ENCODE data around the gene MAN2A2. TPM values are rescaled to one million over a fixed set of nuclear protein-coding genes. Genes with fewer than 3 reads are reported as not detected.

The MAN2A2 gene
- total RNA-seq, 1 donor from 2014 or later, result 133 TPM

GRCh38 chr15:90891346-90891949 is 11.7 kb upstream of the MAN2A2 start:
- ChIA-PET CTCF (no interaction called here), POLR2A (no interaction called here)
- no peak for DNase-seq
- ATAC-seq (ENCODE audit: low read depth), result no peak
- no peak overlapping the region for H3K4me3 Mint-ChIP-seq
- intact Hi-C loops (cut with micrococcal nuclease), result no loop called here
- no peaks in the 10 kb centered on the region for H3K27me3 Mint-ChIP-seq
- TF ChIP-seq CTCF (IDR thresholded peaks at IDR 0.05), result no peak
- H3K4me1 Mint-ChIP-seq, result peaks cover 13% of the 10 kb centered on the region
- no peak overlapping the region for H3K27ac Mint-ChIP-seq
- no peaks in the 10 kb centered on the region for H3K9me3 Mint-ChIP-seq
- peaks cover 35% of the 10 kb centered on the region for H3K36me3 Mint-ChIP-seq (ENCODE audit: low read depth)

GRCh38 chr15:90892023-90892422 is 11.1 kb upstream of the MAN2A2 start:
- DNase-seq, result no peak

DNA sequence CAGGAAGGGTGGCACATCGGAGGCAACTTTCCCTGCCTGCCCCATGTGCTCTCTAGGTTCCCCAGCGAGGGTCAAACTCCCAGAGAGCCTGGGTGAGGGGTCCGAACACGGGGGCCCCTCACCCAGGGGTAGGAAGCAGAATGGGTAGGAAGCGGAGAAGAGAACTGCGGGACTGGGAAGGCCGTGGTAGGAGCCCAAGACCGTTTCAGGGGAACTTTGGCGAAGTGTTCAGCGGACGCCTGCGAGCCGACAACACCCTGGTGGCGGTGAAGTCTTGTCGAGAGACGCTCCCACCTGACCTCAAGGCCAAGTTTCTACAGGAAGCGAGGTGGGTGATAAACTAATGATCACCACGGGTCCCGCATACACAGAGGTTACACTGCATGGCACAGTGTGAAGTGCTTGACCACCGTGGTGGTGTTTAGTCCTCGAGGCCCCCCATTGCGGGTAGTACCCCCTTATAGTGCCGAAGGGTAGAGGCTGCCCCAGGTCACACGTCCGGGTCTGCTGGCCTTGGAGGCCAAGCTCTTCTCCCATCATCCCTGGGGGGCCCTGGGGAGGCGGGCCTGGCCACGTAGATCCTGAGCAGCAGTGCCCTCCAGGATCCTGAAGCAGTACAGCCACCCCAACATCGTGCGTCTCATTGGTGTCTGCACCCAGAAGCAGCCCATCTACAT is 10.5 kb upstream of the MAN2A2 start:
- H3K36me3 Mint-ChIP-seq (ENCODE audit: low read depth), result peaks cover 32% of the 10 kb centered on the region
- H3K9me3 Mint-ChIP-seq, result no peaks in the 10 kb centered on the region
- ChIA-PET POLR2A (no interaction called here), CTCF (no interaction called here)
- intact Hi-C loops (cut with micrococcal nuclease), result no loop called here
- TF ChIP-seq CTCF (IDR thresholded peaks at IDR 0.05), result no peak
- H3K27ac Mint-ChIP-seq, result no peak overlapping the region
- no peak overlapping the region for H3K4me3 Mint-ChIP-seq
- ATAC-seq (ENCODE audit: low read depth), result no peak
- no peak for DNase-seq
- H3K4me1 Mint-ChIP-seq, result peaks cover 23% of the 10 kb centered on the region
- H3K27me3 Mint-ChIP-seq, result no peaks in the 10 kb centered on the region

More at GRCh38 chr15:90892023-90892422, 11.1 kb upstream of the MAN2A2 start:
- Mint-ChIP-seq H3K27ac (no peak overlapping the region), H3K36me3 (ENCODE audit: low read depth) (peaks cover 35% of the 10 kb centered on the region), H3K27me3 (no peaks in the 10 kb centered on the region), H3K9me3 (no peaks in the 10 kb centered on the region), H3K4me1 (peaks cover 18% of the 10 kb centered on the region), H3K4me3 (no peak overlapping the region)
- ATAC-seq (ENCODE audit: low read depth), result no peak
- POLR2A ChIA-PET, result no interaction called here
- CTCF ChIA-PET, result no interaction called here
- TF ChIP-seq CTCF (IDR thresholded peaks at IDR 0.05), result no peak
- intact Hi-C loops (cut with micrococcal nuclease), result no loop called here

DNA sequence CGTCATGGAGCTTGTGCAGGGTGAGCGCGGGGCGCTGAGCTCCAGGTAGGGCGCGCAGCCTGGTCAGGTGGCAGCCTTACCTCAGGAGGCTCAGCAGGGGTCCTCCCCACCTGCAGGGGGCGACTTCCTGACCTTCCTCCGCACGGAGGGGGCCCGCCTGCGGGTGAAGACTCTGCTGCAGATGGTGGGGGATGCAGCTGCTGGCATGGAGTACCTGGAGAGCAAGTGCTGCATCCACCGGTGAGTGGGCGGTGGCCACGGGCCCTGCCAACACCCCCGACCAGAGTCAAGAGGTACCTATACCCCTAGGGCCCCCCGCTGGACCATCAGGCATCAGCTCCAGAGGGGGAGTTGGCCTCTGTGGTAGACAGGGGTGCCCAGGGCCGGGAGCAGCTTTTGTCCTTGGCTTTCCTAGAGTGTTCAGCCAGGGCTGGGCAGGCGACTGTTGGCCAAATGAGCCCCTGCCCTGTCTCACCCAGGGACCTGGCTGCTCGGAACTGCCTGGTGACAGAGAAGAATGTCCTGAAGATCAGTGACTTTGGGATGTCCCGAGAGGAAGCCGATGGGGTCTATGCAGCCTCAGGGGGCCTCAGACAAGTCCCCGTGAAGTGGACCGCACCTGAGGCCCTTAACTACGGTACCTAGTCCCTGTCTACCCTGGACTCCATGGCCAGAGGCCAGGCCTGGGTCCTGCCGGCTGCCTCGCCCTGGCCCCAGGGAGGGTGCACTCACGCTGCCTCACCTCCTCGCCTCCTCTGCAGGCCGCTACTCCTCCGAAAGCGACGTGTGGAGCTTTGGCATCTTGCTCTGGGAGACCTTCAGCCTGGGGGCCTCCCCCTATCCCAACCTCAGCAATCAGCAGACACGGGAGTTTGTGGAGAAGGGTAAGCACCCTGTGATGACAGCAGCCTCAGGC is 9.7 kb upstream of the MAN2A2 start:
- no peak for TF ChIP-seq CTCF (IDR thresholded peaks at IDR 0.05)
- Mint-ChIP-seq H3K9me3 (no peaks in the 10 kb centered on the region), H3K4me1 (peaks cover 26% of the 10 kb centered on the region), H3K36me3 (ENCODE audit: low read depth) (peaks cover 28% of the 10 kb centered on the region), H3K4me3 (no peak overlapping the region), H3K27ac (no peak overlapping the region), H3K27me3 (no peaks in the 10 kb centered on the region)
- ATAC-seq (ENCODE audit: low read depth), result no peak
- CTCF ChIA-PET, result interaction anchor here (4.8 to 12.5 kb wide), 2 partner anchors 8 to 40 kb away, joined by 28 to 193 read pairs; partner anchors contain the start of genes HDDC3 and UNC45A
- POLR2A ChIA-PET, result interaction anchor here (1.2 kb wide), 1 partner anchor 39 kb away, joined by 4 read pairs; the partner anchor contains the start of gene HDDC3
- no peak for DNase-seq
- intact Hi-C loops (cut with micrococcal nuclease), result no loop called here
